Panc1 (cell line): ENCODE measurements around the gene TMTC2. TPM values are rescaled to one million over a fixed set of nuclear protein-coding genes. Genes with fewer than 3 reads are reported as not detected.

Experiments
- ATAC-seq: fragments of 200-7000 bp; cut with Tn5 transposase; 2 replicates; pipeline ENCODE4 v1.9.1; 2020; ENCODE audit warnings: mild to moderate bottlenecking, moderate library complexity
- BruUV-seq: library from RNA; stranded (reverse); fragments of 400-500 nt; replicated peaks from 2 replicates; lab custom pipeline; 2021; lab: Mats Ljungman, UMichigan
- CTCF ChIA-PET: fragments of 300-600 bp; sonication (Branson Sonifier 250); formaldehyde crosslinking; loops from one replicate; lab custom pipeline; 2022; ENCODE audit warnings: antibody characterized with exemption; lab: Charles Lee
- POLR2A ChIA-PET: fragments of 300-600 bp; sonication (Branson Sonifier 250); formaldehyde crosslinking; loops from one replicate; lab custom pipeline; 2022; ENCODE audit warnings: antibody characterized with exemption; lab: Charles Lee
- DNase-seq: peaks from one replicate; pipeline ENCODE4 v3.0.0-alpha.2; 2010; ENCODE audit warnings: low read depth, low spot score
- H3K27ac ChIP-seq: 2 replicates; pipeline ENCODE4 v1.5.1; 2011; ENCODE audit warnings: mild to moderate bottlenecking, low read length, inconsistent platforms
- H3K27me3 ChIP-seq: fragments of 200-500 bp; sonication (Bioruptor generic); 2 replicates; pipeline ENCODE4 v1.6.0; 2014; ENCODE audit warnings: low read length, inconsistent platforms; ENCODE audit not compliant: control insufficient read depth, insufficient read depth
- H3K36me3 ChIP-seq: fragments of 200-500 bp; sonication (Bioruptor generic); 2 replicates; pipeline ENCODE4 v1.5.1; 2014; ENCODE audit warnings: inconsistent platforms, mild to moderate bottlenecking, low read length, moderate library complexity; ENCODE audit not compliant: control insufficient read depth, insufficient read depth
- H3K4me1 ChIP-seq: 2 replicates; pipeline ENCODE4 v1.5.1; 2011; ENCODE audit warnings: inconsistent platforms, mild to moderate bottlenecking, low read length, moderate library complexity; ENCODE audit not compliant: control insufficient read depth, insufficient read depth
- H3K4me3 ChIP-seq, 2 experiments: 2 replicates each; pipeline ENCODE4 v1.5.1; 2011 to 2012; ENCODE audit warnings: low read depth in 2 of 2, low read length in 2 of 2, mild to moderate bottlenecking in 2 of 2, inconsistent platforms in 1 of 2, moderate library complexity in 1 of 2
- H3K9me3 ChIP-seq: fragments of 200-500 bp; sonication (Bioruptor generic); 2 replicates; pipeline ENCODE4 v1.5.1; 2014; ENCODE audit warnings: low read depth, mild to moderate bottlenecking, inconsistent platforms, low read length, moderate library complexity; ENCODE audit not compliant: control insufficient read depth, insufficient read depth
- POLR2AphosphoS5 ChIP-seq: IDR thresholded peaks from 2 replicates; pipeline ENCODE4 v1.6.1; 2012; ENCODE audit warnings: mild to moderate bottlenecking, low read depth, low read length, moderate library complexity
- SIN3A ChIP-seq: IDR thresholded peaks from 2 replicates; pipeline ENCODE4 v1.6.1; 2012; ENCODE audit warnings: low read depth, mild to moderate bottlenecking, low read length, moderate library complexity, borderline replicate concordance; ENCODE audit not compliant: insufficient read depth
- TCF7L2 ChIP-seq: IDR thresholded peaks from 2 replicates; pipeline ENCODE4 v1.6.1; 2011; ENCODE audit warnings: mild to moderate bottlenecking, low read depth, low read length, inconsistent platforms
- in situ Hi-C: cut with HindIII; loops from 2 replicates; pipeline ENCODE4 v1.10.0; 2016; ENCODE audit warnings: low sequenced_read_pairs, low pct_unique_long_range_greater_than_20kb
- intact Hi-C: fragments of 100-400 bp; cut with micrococcal nuclease; formaldehyde crosslinking; loops from one replicate; pipeline ENCODE4 v1.10.0; 2022; ENCODE audit not compliant: unreplicated experiment
- total RNA-seq: library from RNA; stranded (reverse); gene quantifications from one replicate; pipeline ENCODE4 v1.2.1, GENCODE V29; 2021; ENCODE audit not compliant: unreplicated experiment
- TF ChIP-seq, protein P1 (sequence below), 2 experiments: IDR thresholded peaks; 2 replicates each; pipeline ENCODE4 v1.6.1; 2011 to 2012; ENCODE audit warnings: low read depth in 2 of 2, control low read depth in 1 of 2, low read length in 1 of 2, mild to moderate bottlenecking in 1 of 2, moderate library complexity in 1 of 2; ENCODE audit not compliant: insufficient read depth in 1 of 2
- TF ChIP-seq, protein P2 (sequence below): fragments of 450-650 bp; IDR thresholded peaks from 2 replicates; pipeline ENCODE4 v1.5.1; 2017; ENCODE audit warnings: mild to moderate bottlenecking

Gene TMTC2
- total RNA-seq, 1 experiment from 2014 or later: 5.7 TPM

DNA sequence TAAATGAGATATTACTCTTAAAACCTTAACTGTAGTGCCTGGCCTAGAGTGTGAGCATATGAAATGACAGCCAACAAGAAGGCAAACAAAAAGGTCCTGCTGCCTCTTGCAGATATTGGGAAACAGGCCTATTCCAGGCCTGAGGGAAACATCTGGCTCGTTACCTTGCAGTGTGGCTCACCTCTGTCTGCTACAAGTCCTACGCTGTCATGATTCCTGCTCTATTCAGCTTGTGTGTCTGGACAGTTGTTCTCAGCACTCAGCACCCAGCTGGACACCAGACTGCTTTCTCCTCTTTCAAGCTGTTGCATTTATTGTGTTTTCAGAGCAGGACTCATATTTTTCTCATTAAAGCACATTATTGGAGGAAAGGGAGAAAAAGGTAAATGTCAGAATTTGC is 113.5 kb downstream of the TMTC2 start:
- H3K36me3 ChIP-seq: no peaks in the 10 kb centered on the region
- in situ Hi-C loops: no loop called here
- no peak for DNase-seq
- no peak overlapping the region for H3K27ac ChIP-seq
- H3K27me3 ChIP-seq: no peaks in the 10 kb centered on the region
- H3K4me1 ChIP-seq: no peaks in the 10 kb centered on the region
- no peaks in the 10 kb centered on the region for H3K9me3 ChIP-seq
- no TSS peak for BruUV-seq
- TF ChIP-seq, protein P1, sequence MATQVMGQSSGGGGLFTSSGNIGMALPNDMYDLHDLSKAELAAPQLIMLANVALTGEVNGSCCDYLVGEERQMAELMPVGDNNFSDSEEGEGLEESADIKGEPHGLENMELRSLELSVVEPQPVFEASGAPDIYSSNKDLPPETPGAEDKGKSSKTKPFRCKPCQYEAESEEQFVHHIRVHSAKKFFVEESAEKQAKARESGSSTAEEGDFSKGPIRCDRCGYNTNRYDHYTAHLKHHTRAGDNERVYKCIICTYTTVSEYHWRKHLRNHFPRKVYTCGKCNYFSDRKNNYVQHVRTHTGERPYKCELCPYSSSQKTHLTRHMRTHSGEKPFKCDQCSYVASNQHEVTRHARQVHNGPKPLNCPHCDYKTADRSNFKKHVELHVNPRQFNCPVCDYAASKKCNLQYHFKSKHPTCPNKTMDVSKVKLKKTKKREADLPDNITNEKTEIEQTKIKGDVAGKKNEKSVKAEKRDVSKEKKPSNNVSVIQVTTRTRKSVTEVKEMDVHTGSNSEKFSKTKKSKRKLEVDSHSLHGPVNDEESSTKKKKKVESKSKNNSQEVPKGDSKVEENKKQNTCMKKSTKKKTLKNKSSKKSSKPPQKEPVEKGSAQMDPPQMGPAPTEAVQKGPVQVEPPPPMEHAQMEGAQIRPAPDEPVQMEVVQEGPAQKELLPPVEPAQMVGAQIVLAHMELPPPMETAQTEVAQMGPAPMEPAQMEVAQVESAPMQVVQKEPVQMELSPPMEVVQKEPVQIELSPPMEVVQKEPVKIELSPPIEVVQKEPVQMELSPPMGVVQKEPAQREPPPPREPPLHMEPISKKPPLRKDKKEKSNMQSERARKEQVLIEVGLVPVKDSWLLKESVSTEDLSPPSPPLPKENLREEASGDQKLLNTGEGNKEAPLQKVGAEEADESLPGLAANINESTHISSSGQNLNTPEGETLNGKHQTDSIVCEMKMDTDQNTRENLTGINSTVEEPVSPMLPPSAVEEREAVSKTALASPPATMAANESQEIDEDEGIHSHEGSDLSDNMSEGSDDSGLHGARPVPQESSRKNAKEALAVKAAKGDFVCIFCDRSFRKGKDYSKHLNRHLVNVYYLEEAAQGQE (IDR thresholded peaks at IDR 0.05; ENCODE audit: insufficient read depth in 1 of 2, low read depth in 2 of 2, low read length in 1 of 2): no peak
- TF ChIP-seq, protein P2, sequence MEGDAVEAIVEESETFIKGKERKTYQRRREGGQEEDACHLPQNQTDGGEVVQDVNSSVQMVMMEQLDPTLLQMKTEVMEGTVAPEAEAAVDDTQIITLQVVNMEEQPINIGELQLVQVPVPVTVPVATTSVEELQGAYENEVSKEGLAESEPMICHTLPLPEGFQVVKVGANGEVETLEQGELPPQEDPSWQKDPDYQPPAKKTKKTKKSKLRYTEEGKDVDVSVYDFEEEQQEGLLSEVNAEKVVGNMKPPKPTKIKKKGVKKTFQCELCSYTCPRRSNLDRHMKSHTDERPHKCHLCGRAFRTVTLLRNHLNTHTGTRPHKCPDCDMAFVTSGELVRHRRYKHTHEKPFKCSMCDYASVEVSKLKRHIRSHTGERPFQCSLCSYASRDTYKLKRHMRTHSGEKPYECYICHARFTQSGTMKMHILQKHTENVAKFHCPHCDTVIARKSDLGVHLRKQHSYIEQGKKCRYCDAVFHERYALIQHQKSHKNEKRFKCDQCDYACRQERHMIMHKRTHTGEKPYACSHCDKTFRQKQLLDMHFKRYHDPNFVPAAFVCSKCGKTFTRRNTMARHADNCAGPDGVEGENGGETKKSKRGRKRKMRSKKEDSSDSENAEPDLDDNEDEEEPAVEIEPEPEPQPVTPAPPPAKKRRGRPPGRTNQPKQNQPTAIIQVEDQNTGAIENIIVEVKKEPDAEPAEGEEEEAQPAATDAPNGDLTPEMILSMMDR: no peak
- intact Hi-C loops: no loop called here
- POLR2A ChIA-PET: no interaction called here
- ATAC-seq: no peak
- CTCF ChIA-PET: no interaction called here
- H3K4me3 ChIP-seq: no peak overlapping the region

- in situ Hi-C loops: no loop called here
- DNase-seq (no peak), ATAC-seq (no peak)
- Histone ChIP-seq H3K4me3 (no peak overlapping the region), H3K4me1 (no peaks in the 10 kb centered on the region), H3K27me3 (no peaks in the 10 kb centered on the region), H3K9me3 (no peaks in the 10 kb centered on the region), H3K36me3 (no peaks in the 10 kb centered on the region), H3K27ac (no peak overlapping the region)
- no TSS peak for BruUV-seq
- ChIA-PET CTCF (no interaction called here), POLR2A (no interaction called here)
- TF ChIP-seq, protein P2: no peak
- intact Hi-C loops: no loop called here
Measured at GRCh38 chr12:82801951-82802610, 115.4 kb downstream of the TMTC2 start.

GRCh38 chr12:82803201-82803600 is 116.5 kb downstream of the TMTC2 start:
- in situ Hi-C loops (no loop called here), intact Hi-C loops (no loop called here)
- H3K9me3 ChIP-seq: no peaks in the 10 kb centered on the region
- POLR2A ChIA-PET: no interaction called here
- no TSS peak for BruUV-seq
- CTCF ChIA-PET: no interaction called here
- no peak overlapping the region for H3K27ac ChIP-seq
- H3K27me3 ChIP-seq: no peaks in the 10 kb centered on the region
- ATAC-seq (no peak), DNase-seq (no peak)
- no peak overlapping the region for H3K4me3 ChIP-seq
- no peaks in the 10 kb centered on the region for H3K36me3 ChIP-seq
- TF ChIP-seq, protein P1 (IDR thresholded peaks at IDR 0.05; ENCODE audit: insufficient read depth in 1 of 2, low read depth in 2 of 2, low read length in 1 of 2): no peak
- TF ChIP-seq, protein P2: no peak
- TF ChIP-seq SIN3A (no peak), TCF7L2 (no peak), POLR2AphosphoS5 (no peak)
- H3K4me1 ChIP-seq: no peaks in the 10 kb centered on the region
